ENCODE results near the gene GZMM. TPM values are rescaled to one million over a fixed set of nuclear protein-coding genes. Genes with fewer than 3 reads are reported as not detected.

GZMM gene
- total RNA-seq, 2 experiments from 2014 or later: 42.0 to 49.0 TPM

Other genes with a start within 250 kb of the GZMM start
- 10 to 100 TPM; 17.2 to 18.6 TPM for gene MIER2, start 199.3 kb upstream of the GZMM start, total RNA-seq
- under 1 TPM; 0.12 to 0.19 TPM for gene C2CD4C, start 134.9 kb upstream of the GZMM start, total RNA-seq
- gene SHC2, start 83.0 kb upstream of the GZMM start, total RNA-seq: under 1 TPM in 1 of 2 experiments, not detected in 1; 0.32 TPM
- gene MADCAM1, start 47.6 kb upstream of the GZMM start, total RNA-seq: under 1 TPM in 1 of 2 experiments, not detected in 1; 0.21 TPM
- gene TPGS1, start 36.6 kb upstream of the GZMM start, total RNA-seq: 10 to 100 TPM in 1 of 2 experiments, 1 to 10 TPM in 1; 9.3 to 10.3 TPM
- gene CDC34, start 12.3 kb upstream of the GZMM start, total RNA-seq: 10 to 100 TPM; 46.5 to 48.8 TPM
- gene BSG, start 28.5 kb downstream of the GZMM start, total RNA-seq: 100 to 1,000 TPM; 167 to 168 TPM
- gene HCN2, start 45.8 kb downstream of the GZMM start, total RNA-seq: under 1 TPM; 0.31 to 0.34 TPM
- 10 to 100 TPM; 73.3 to 74.6 TPM for gene POLRMT, start 89.5 kb downstream of the GZMM start, total RNA-seq
- not detected for gene FGF22, start 95.8 kb downstream of the GZMM start, total RNA-seq
- 100 to 1,000 TPM; 106 to 108 TPM for gene RNF126, start 119.2 kb downstream of the GZMM start, total RNA-seq
- 1 to 10 TPM; 6.2 to 6.5 TPM for gene FSTL3, start 132.3 kb downstream of the GZMM start, total RNA-seq
- not detected for gene PRSS57, start 151.4 kb downstream of the GZMM start, total RNA-seq
- gene PALM, start 164.9 kb downstream of the GZMM start, total RNA-seq: not detected
- under 1 TPM in 1 of 2 experiments, not detected in 1; 0.10 TPM for gene MISP, start 207.1 kb downstream of the GZMM start, total RNA-seq